Measurements from ENCODE around the gene ABCA6. TPM values are rescaled to one million over a fixed set of nuclear protein-coding genes. Genes with fewer than 3 reads are reported as not detected.
A peak's percentile ranks its signal among the peaks of the same experiment; 100 is the strongest.

Gene ABCA6
- total RNA-seq, 2 donors from 2014 or later: 30.6 to 42.2 TPM

- DNase-seq: no peak
- intact Hi-C loops (cut with DNase I): no loop called here
- no peak for ATAC-seq
Observed at GRCh38 chr17:69057280-69057679, 84.4 kb downstream of the ABCA6 start.

- no peak for DNase-seq
- intact Hi-C loops (cut with DNase I): no loop called here
- ATAC-seq: no peak
Observed at GRCh38 chr17:69056179-69056823, 85.4 kb downstream of the ABCA6 start.

GRCh38 chr17:69055334-69055733 is 86.4 kb downstream of the ABCA6 start:
- ATAC-seq: peak in 1 of 2 donors; percentile 37
- intact Hi-C loops (cut with DNase I): no loop called here
- no peak for DNase-seq

GRCh38 chr17:69050999-69051775 is 90.5 kb downstream of the ABCA6 start:
- DNase-seq: no peak
- no peak for ATAC-seq
- intact Hi-C loops (cut with DNase I): no loop called here

- ATAC-seq (no peak), DNase-seq (no peak)
- intact Hi-C loops (cut with DNase I): no loop called here
Observed at GRCh38 chr17:69048634-69049033, 93.1 kb downstream of the ABCA6 start.

GRCh38 chr17:69047368-69048263 is 94.1 kb downstream of the ABCA6 start:
- intact Hi-C loops (cut with DNase I): no loop called here
- ATAC-seq (peak; percentile 82 to 98), DNase-seq (peak; percentile 73)

GRCh38 chr17:69046121-69046807 is 95.4 kb downstream of the ABCA6 start:
- DNase-seq: no peak
- intact Hi-C loops (cut with DNase I): no loop called here

GRCh38 chr17:69045646-69046045 is 96.0 kb downstream of the ABCA6 start:
- DNase-seq: no peak
- intact Hi-C loops (cut with DNase I): no loop called here
- ATAC-seq: no peak

More at GRCh38 chr17:69046121-69046807, 95.4 kb downstream of the ABCA6 start:
- no peak for ATAC-seq

- intact Hi-C loops (cut with DNase I): no loop called here
- ATAC-seq (no peak), DNase-seq (no peak)
Observed at GRCh38 chr17:69044371-69044770, 97.3 kb downstream of the ABCA6 start.

- ATAC-seq (no peak), DNase-seq (no peak)
- intact Hi-C loops (cut with DNase I): no loop called here
Observed at GRCh38 chr17:69043098-69043734, 98.5 kb downstream of the ABCA6 start.

GRCh38 chr17:69042308-69042707 is 99.4 kb downstream of the ABCA6 start:
- no peak for ATAC-seq
- intact Hi-C loops (cut with DNase I): no loop called here
- DNase-seq: no peak

- intact Hi-C loops (cut with DNase I): no loop called here
- no peak for ATAC-seq
- DNase-seq: no peak
Observed at GRCh38 chr17:69031839-69032238, 109.9 kb downstream of the ABCA6 start.

- no peak for DNase-seq
- intact Hi-C loops (cut with DNase I): no loop called here
- ATAC-seq: no peak
Observed at GRCh38 chr17:69030169-69030568, 111.5 kb downstream of the ABCA6 start.

Small RNA genes lying within 50 kb of the gene (microRNA-seq; reads per million reads assigned to microRNA genes)
- gene MIR4524A (0 reads per million in 2 donors), gene MIR4524B (0 reads per million in 2 donors)

Other genes with a start within 250 kb of the ABCA6 start
- gene ABCA8, start 186.5 kb downstream of the ABCA6 start, total RNA-seq: 10 to 100 TPM; 72.2 to 80.6 TPM
- gene ABCA9, start 81.0 kb downstream of the ABCA6 start, total RNA-seq: 10 to 100 TPM; 22.5 to 29.7 TPM
- 10 to 100 TPM in 1 of 2 donors, 1 to 10 TPM in 1; 5.7 to 12.8 TPM for gene ABCA10, start 86.9 kb upstream of the ABCA6 start, total RNA-seq
- 10 to 100 TPM; 17.8 to 20.7 TPM for gene ABCA5, start 185.2 kb upstream of the ABCA6 start, total RNA-seq

Data from left cardiac atrium (tissue), 4 donors.